H1 (cell line): ENCODE measurements around the gene UBN1.

Source experiments
- CBX5 ChIP-seq: fragments of 300-800, 300-1000 bp; sonication (generic); IDR thresholded peaks from 2 replicates; pipeline ENCODE4 v1.7.1; 2016; ENCODE audit warnings: antibody characterized with exemption, low read length, low read depth
- CREB1 ChIP-seq: IDR thresholded peaks from 2 replicates; pipeline ENCODE4 v1.6.1; 2012; ENCODE audit warnings: inconsistent platforms
- CTCF ChIP-seq, 3 experiments: IDR thresholded peaks; 1 replicate in 2 of 3; 2 replicates in 1 of 3; pipeline versions ENCODE4 v1.5.1 to v1.6.1; 2011; ENCODE audit warnings: low read length in 3 of 3, mild to moderate bottlenecking in 3 of 3, inconsistent platforms in 2 of 3, low read depth in 1 of 3, moderate library complexity in 1 of 3; ENCODE audit not compliant: insufficient read depth in 1 of 3; ENCODE audit errors: control extremely low read depth in 1 of 3
- RBBP5 ChIP-seq: IDR thresholded peaks from 2 replicates; pipeline ENCODE4 v1.7.1; 2012; ENCODE audit warnings: low read depth, mild to moderate bottlenecking, inconsistent platforms, low read length, moderate library complexity, borderline replicate concordance
- RFX5 ChIP-seq: IDR thresholded peaks from 2 replicates; pipeline ENCODE4 v1.6.1; 2011; ENCODE audit warnings: low read depth, low read length, improper control_type of control experiment, borderline replicate concordance
- TEAD4 ChIP-seq: IDR thresholded peaks from 2 replicates; pipeline ENCODE4 v1.6.1; 2012; ENCODE audit warnings: low read depth, low read length, inconsistent platforms, mixed read lengths

GRCh38 chr16:4805231-4805630 lies 42.0 kb upstream of the UBN1 start:
- TF ChIP-seq TEAD4, result no peak
- TF ChIP-seq RFX5, result no peak
- TF ChIP-seq CTCF (IDR thresholded peaks at IDR 0.05; ENCODE audit: control extremely low read depth in 1 of 3, insufficient read depth in 1 of 3, low read depth in 1 of 3, low read length in 3 of 3), result no peak
- TF ChIP-seq RBBP5, result no peak
- no peak for TF ChIP-seq CREB1
- no peak for TF ChIP-seq CBX5
